Measurements from ENCODE around the gene IRF2BP2.

The IRF2BP2 gene

GRCh38 chr1:234561319-234561718 is 48.7 kb downstream of the IRF2BP2 start:
- Histone ChIP-seq H3K9me3 (ENCODE audit: control insufficient read depth in 5 of 5, low read length in 5 of 5) (no peaks in the 10 kb centered on the region), H3K4me3 (ENCODE audit: low read depth in 1 of 5, low read length in 5 of 5) (no peak overlapping the region), H3K9ac (ENCODE audit: low read length in 5 of 5) (no peak overlapping the region), H3K27me3 (ENCODE audit: control insufficient read depth in 5 of 5, insufficient read depth in 4 of 5, low read length in 5 of 5) (no peaks in the 10 kb centered on the region), H3K27ac (ENCODE audit: low read depth, low read length) (no peak overlapping the region), H3K4me1 (ENCODE audit: control insufficient read depth in 5 of 5, insufficient read depth in 5 of 5, low read length in 5 of 5) (peaks cover 0 to 14% (median 7%) of the 10 kb centered on the region in 5 donors), H3K36me3 (ENCODE audit: control insufficient read depth in 5 of 5, insufficient read depth in 5 of 5, low read length in 5 of 5) (no peaks in the 10 kb centered on the region)

GRCh38 chr1:234559902-234560676 is 49.9 kb downstream of the IRF2BP2 start:
- Histone ChIP-seq H3K9me3 (ENCODE audit: control insufficient read depth in 5 of 5, low read length in 5 of 5) (no peaks in the 10 kb centered on the region), H3K27me3 (ENCODE audit: control insufficient read depth in 5 of 5, insufficient read depth in 4 of 5, low read length in 5 of 5) (no peaks in the 10 kb centered on the region), H3K27ac (ENCODE audit: low read depth, low read length) (no peak overlapping the region), H3K4me1 (ENCODE audit: control insufficient read depth in 5 of 5, insufficient read depth in 5 of 5, low read length in 5 of 5) (peaks cover 0 to 9% (median 7%) of the 10 kb centered on the region in 5 donors), H3K4me3 (ENCODE audit: low read depth in 1 of 5, low read length in 5 of 5) (no peak overlapping the region), H3K36me3 (ENCODE audit: control insufficient read depth in 5 of 5, insufficient read depth in 5 of 5, low read length in 5 of 5) (no peaks in the 10 kb centered on the region), H3K9ac (ENCODE audit: low read length in 5 of 5) (no peak overlapping the region)

GRCh38 chr1:234559152-234559901 is 50.7 kb downstream of the IRF2BP2 start:
- Histone ChIP-seq H3K4me1 (ENCODE audit: control insufficient read depth in 5 of 5, insufficient read depth in 5 of 5, low read length in 5 of 5) (peaks cover 0 to 9% (median 7%) of the 10 kb centered on the region in 5 donors), H3K9me3 (ENCODE audit: control insufficient read depth in 5 of 5, low read length in 5 of 5) (no peaks in the 10 kb centered on the region), H3K9ac (ENCODE audit: low read length in 5 of 5) (no peak overlapping the region), H3K4me3 (ENCODE audit: low read depth in 1 of 5, low read length in 5 of 5) (no peak overlapping the region), H3K27ac (ENCODE audit: low read depth, low read length) (no peak overlapping the region), H3K36me3 (ENCODE audit: control insufficient read depth in 5 of 5, insufficient read depth in 5 of 5, low read length in 5 of 5) (no peaks in the 10 kb centered on the region), H3K27me3 (ENCODE audit: control insufficient read depth in 5 of 5, insufficient read depth in 4 of 5, low read length in 5 of 5) (no peaks in the 10 kb centered on the region)

- Histone ChIP-seq H3K4me3 (ENCODE audit: low read depth in 1 of 5, low read length in 5 of 5) (no peak overlapping the region), H3K27me3 (ENCODE audit: control insufficient read depth in 5 of 5, insufficient read depth in 4 of 5, low read length in 5 of 5) (no peaks in the 10 kb centered on the region), H3K9me3 (ENCODE audit: control insufficient read depth in 5 of 5, low read length in 5 of 5) (no peaks in the 10 kb centered on the region)
Measured at GRCh38 chr1:234558330-234558836, 51.6 kb downstream of the IRF2BP2 start.

GRCh38 chr1:234556245-234556943 is 53.6 kb downstream of the IRF2BP2 start:
- Histone ChIP-seq H3K36me3 (ENCODE audit: control insufficient read depth in 5 of 5, insufficient read depth in 5 of 5, low read length in 5 of 5) (no peaks in the 10 kb centered on the region), H3K4me3 (ENCODE audit: low read depth in 1 of 5, low read length in 5 of 5) (no peak overlapping the region), H3K27ac (ENCODE audit: low read depth, low read length) (no peak overlapping the region), H3K27me3 (ENCODE audit: control insufficient read depth in 5 of 5, insufficient read depth in 4 of 5, low read length in 5 of 5) (no peaks in the 10 kb centered on the region), H3K4me1 (ENCODE audit: control insufficient read depth in 5 of 5, insufficient read depth in 5 of 5, low read length in 5 of 5) (peaks cover 0 to 8% (median 0%) of the 10 kb centered on the region in 5 donors), H3K9me3 (ENCODE audit: control insufficient read depth in 5 of 5, low read length in 5 of 5) (no peaks in the 10 kb centered on the region), H3K9ac (ENCODE audit: low read length in 5 of 5) (no peak overlapping the region)

More at GRCh38 chr1:234558330-234558836, 51.6 kb downstream of the IRF2BP2 start:
- H3K27ac ChIP-seq (ENCODE audit: low read depth, low read length) = no peak overlapping the region
- no peaks in the 10 kb centered on the region for H3K36me3 ChIP-seq (ENCODE audit: control insufficient read depth in 5 of 5, insufficient read depth in 5 of 5, low read length in 5 of 5)
- H3K4me1 ChIP-seq (ENCODE audit: control insufficient read depth in 5 of 5, insufficient read depth in 5 of 5, low read length in 5 of 5) = peaks cover 1 to 12% (median 8%) of the 10 kb centered on the region in 5 donors
- H3K9ac ChIP-seq (ENCODE audit: low read length in 5 of 5) = no peak overlapping the region

GRCh38 chr1:234555390-234556024 is 54.5 kb downstream of the IRF2BP2 start:
- Histone ChIP-seq H3K36me3 (ENCODE audit: control insufficient read depth in 5 of 5, insufficient read depth in 5 of 5, low read length in 5 of 5) (no peaks in the 10 kb centered on the region), H3K9ac (ENCODE audit: low read length in 5 of 5) (no peak overlapping the region), H3K27me3 (ENCODE audit: control insufficient read depth in 5 of 5, insufficient read depth in 4 of 5, low read length in 5 of 5) (no peaks in the 10 kb centered on the region), H3K27ac (ENCODE audit: low read depth, low read length) (no peak overlapping the region), H3K4me3 (ENCODE audit: low read depth in 1 of 5, low read length in 5 of 5) (no peak overlapping the region), H3K9me3 (ENCODE audit: control insufficient read depth in 5 of 5, low read length in 5 of 5) (no peaks in the 10 kb centered on the region), H3K4me1 (ENCODE audit: control insufficient read depth in 5 of 5, insufficient read depth in 5 of 5, low read length in 5 of 5) (peaks cover 0 to 13% (median 2%) of the 10 kb centered on the region in 5 donors)

GRCh38 chr1:234554698-234555311 is 55.2 kb downstream of the IRF2BP2 start:
- H3K9me3 ChIP-seq (ENCODE audit: control insufficient read depth in 5 of 5, low read length in 5 of 5) = no peaks in the 10 kb centered on the region
- no peaks in the 10 kb centered on the region for H3K27me3 ChIP-seq (ENCODE audit: control insufficient read depth in 5 of 5, insufficient read depth in 4 of 5, low read length in 5 of 5)
- no peaks in the 10 kb centered on the region for H3K36me3 ChIP-seq (ENCODE audit: control insufficient read depth in 5 of 5, insufficient read depth in 5 of 5, low read length in 5 of 5)
- no peak overlapping the region for H3K9ac ChIP-seq (ENCODE audit: low read length in 5 of 5)
- H3K4me1 ChIP-seq (ENCODE audit: control insufficient read depth in 5 of 5, insufficient read depth in 5 of 5, low read length in 5 of 5) = peaks cover 0 to 17% (median 3%) of the 10 kb centered on the region in 5 donors
- no peak overlapping the region for H3K4me3 ChIP-seq (ENCODE audit: low read depth in 1 of 5, low read length in 5 of 5)
- no peak overlapping the region for H3K27ac ChIP-seq (ENCODE audit: low read depth, low read length)

Data from subcutaneous abdominal adipose tissue (tissue), 5 donors.